Stimulated activated CD8-positive, alpha-beta memory T cell treated with anti-CD3 and anti-CD28 coated beads, Interleukin-4, amount 100 ng/mL, for 1 hour (primary cell): ENCODE data around the gene RAB19.
"Not testable (repeated sequence)": the region's sequence is repeated elsewhere in the genome, so short reads cannot be mapped to it uniquely, and the experiment has no call there.

Experiments used
- DNase-seq, 2 donors: peaks; one replicate each; pipeline ENCODE4 v3.0.0-alpha.2; 2020; ENCODE audit warnings: low read depth in 2 of 2, low spot score in 1 of 2

The RAB19 gene

GRCh38 chr7:140453273-140453672 lies 49.4 kb downstream of the RAB19 start:
- no peak for DNase-seq

DNA sequence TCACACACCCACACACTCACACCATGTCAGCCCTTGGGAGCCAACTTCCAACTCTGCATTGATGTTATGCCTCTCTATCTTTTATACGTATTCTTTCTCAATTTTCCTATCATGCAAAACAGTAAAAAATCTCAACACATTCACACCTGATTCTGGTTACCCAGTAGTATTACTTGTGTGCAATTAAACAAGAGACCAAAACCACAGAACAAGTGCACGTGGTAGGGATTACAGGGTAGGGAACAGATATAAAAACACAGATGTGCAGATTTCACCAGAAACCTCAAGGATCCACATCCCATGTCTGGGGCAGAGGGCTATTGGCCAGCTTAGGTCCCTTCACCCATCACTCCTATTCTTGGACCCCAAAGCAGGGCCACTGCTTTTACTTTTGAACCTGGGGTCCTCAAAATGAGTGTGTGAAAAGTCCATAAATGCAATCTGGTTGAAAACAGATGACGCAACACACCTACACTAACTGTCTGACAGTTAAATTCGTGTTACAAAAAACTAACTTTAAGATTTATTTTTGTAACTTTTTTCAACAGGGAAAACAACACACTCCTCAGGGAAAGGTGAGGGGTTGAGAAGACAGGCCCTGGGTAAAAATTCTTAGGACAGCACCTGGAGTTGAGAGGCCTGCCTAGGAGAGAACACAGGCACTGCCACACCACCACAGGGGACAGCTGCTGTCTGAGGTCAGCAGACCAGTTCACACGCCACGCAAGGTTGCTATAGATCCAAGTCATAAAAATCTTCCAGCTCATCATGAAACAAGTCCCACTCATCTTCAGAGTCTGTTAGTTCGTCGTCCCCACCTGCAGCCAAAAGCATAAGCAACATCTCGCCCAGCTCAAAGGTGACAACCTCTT lies 50.2 kb downstream of the RAB19 start:
- not testable (repeated sequence) for DNase-seq

DNA sequence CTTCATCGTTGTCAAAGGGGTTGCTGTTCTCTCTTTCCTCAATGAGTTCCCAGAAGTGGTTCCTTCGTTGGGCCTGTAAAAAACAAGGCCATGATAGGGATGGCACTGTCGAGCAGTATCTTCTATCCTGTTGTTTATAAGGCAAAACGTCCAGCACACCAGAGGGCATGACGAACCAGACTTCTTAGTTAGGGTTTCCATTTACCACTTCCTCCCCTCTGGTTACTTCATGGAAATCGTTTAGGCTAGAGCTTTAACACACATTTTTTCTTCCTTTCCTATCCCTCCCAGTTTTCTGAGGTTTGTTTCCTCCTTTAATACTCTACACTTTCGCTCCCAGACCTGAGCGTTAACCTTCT lies 50.8 kb downstream of the RAB19 start:
- DNase-seq, result no peak

DNA sequence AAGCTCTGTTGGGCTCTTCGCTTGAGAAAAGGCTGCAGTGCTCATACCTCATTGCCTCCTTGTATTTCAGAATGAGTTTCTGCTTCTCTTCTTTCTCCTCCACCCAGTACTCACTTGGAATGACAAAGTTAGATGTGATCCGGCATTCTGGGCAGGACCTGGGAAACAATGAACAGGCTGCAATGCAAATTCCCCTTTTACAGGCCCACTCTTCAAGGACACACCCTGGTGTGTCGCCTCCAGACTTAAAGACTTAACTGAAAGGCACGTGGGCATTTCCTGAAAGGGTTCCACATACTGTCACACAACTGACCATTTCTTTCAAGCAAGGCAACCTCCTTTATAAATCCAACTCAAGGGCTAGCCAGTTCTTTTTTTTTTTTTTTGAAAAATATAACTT lies 51.9 kb downstream of the RAB19 start:
- no peak for DNase-seq

DNA sequence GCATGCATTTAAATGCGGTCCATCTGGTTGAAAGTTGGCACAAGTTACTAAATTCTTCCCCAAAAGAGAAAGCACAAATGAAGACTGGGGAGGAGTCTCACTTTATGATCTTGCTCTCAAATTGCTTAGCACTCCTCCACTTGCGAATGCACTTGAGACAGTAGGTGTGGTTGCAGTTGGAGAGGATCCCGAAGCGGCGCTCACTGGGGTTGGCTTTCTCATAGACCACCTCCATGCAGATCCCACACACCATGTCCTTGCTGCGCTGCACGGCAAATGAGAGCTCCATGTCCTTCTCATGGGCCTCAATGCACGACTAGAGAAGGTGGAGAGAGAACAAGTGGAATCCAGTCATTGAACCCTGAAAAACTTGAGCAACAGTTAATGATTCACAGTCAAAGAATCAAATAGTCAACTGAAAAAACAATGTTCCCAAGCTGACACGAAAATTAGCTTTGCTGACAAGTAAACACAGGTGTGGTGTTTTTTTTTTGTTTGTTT lies 52.7 kb downstream of the RAB19 start:
- no peak for DNase-seq

DNA sequence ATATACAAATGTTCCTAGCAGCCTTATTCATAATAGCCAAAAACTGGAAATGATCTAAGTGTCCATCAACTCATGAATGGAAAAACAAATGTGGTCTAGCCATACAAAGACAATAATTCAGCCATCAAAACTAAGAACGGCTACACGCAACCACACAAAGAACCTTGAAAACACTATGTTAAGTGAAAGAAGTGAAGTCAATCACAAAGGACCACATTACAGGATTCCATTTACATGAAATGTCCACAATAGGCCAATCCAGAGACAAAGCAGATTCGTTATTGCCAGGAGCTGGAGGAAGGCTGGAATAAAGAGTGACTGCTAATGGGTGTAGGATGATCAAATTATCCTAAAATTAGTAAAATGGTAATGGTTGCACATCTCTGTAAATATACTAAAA lies 54.3 kb downstream of the RAB19 start:
- DNase-seq, result no peak

DNA sequence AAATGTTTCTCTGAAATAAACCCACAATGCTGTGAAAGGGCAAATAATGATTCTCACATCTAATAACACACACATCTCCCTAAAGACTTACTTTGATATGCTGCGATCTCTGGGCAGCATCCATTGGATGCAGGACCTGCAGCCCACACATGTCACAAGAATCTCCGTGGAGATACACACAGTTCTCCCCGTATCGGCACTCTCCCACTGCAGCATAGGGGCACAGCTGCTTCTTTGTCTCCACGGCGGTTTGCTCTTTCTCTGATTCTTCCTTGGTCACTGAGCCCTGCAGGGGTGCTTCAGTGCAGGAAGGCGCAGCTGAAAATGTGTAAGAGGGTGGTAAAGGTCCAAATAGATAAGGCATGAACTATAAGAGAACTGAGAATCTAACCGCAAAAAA lies 55.1 kb downstream of the RAB19 start:
- DNase-seq, result no peak

GRCh38 chr7:140463111-140463510 lies 59.3 kb downstream of the RAB19 start:
- no peak for DNase-seq

DNA sequence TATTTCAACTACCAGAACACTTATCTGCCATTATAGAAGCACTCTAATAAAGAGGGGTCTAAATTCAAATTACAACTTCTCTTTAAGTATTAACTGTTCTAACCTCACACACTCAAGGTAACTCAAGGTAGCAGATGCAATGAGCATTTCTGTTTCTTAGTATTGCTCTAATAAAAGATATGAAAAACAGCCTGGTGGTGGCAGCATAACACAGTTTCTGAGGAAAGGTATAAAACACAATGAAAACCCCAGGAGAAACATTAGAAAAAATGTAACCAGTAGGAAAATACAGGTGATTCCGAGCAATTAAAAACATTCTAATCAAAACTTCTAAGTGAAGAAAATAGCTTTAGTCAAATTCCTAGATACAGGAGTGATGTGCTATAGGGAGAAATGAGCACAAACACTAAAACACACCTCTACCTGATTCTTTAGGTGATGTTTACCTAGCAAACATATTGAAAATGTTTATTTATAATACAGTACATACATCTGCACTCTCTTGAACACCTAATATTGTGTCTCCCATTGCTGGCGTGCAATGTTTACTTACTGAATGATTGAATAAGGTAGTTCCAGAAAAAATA lies 72.0 kb downstream of the RAB19 start:
- DNase-seq, result peak in 1 of 2 donors; percentile 22

GRCh38 chr7:140476698-140477261 lies 72.9 kb downstream of the RAB19 start:
- no peak for DNase-seq
